Testis (tissue), 2 donors: ENCODE measurements around the gene ADCK2.

ENCODE experiments used
- CTCF ChIP-seq, 3 experiments: fragments of 450-650 bp in 2 of 3; fragments of 200-600 bp in 1 of 3; sonication (generic) in 1 of 3; IDR thresholded peaks; one replicate each; pipeline ENCODE4 v1.5.1; 2016 to 2019; ENCODE audit warnings: antibody characterized with exemption in 3 of 3, mild to moderate bottlenecking in 2 of 3, moderate library complexity in 1 of 3
- POLR2A ChIP-seq: fragments of 450-650 bp; IDR thresholded peaks from one replicate; pipeline ENCODE4 v1.6.1; 2017; ENCODE audit warnings: antibody characterized with exemption, mild to moderate bottlenecking, moderate library complexity

GRCh38 chr7:140734096-140734495 lies 61.4 kb downstream of the ADCK2 start:
- no peak for TF ChIP-seq CTCF (IDR thresholded peaks at IDR 0.05)
- TF ChIP-seq POLR2A = no peak
